GM10266 (cell line): ENCODE data around the gene NISCH.

ENCODE experiments used
- DNase-seq: peaks from one replicate; pipeline ENCODE4 v3.0.0; 2012; ENCODE audit errors: extremely low spot score
- CTCF ChIP-seq: IDR thresholded peaks from 2 replicates; pipeline ENCODE4 v1.5.1; 2012; ENCODE audit warnings: mild to moderate bottlenecking, low read depth; ENCODE audit not compliant: control insufficient read depth, insufficient read depth; ENCODE audit errors: missing control alignments

Gene NISCH

GRCh38 chr3:52537165-52537620, 81.8 kb downstream of the NISCH start:
- DNase-seq, result no peak
- no peak for TF ChIP-seq CTCF

GRCh38 chr3:52537726-52538421, 82.5 kb downstream of the NISCH start:
- no peak for TF ChIP-seq CTCF
- no peak for DNase-seq

GRCh38 chr3:52539010-52539653, 83.7 kb downstream of the NISCH start:
- no peak for TF ChIP-seq CTCF

GRCh38 chr3:52541050-52541449, 85.6 kb downstream of the NISCH start:
- DNase-seq, result no peak
- no peak for TF ChIP-seq CTCF

More at GRCh38 chr3:52539010-52539653, 83.7 kb downstream of the NISCH start:
- no peak for DNase-seq
